H1 (cell line): Measurements from ENCODE around the gene FBXW8. TPM values are rescaled to one million over a fixed set of nuclear protein-coding genes. Genes with fewer than 3 reads are reported as not detected.

ENCODE experiments used
- CTCF ChIA-PET: fragments of 300-600 bp; sonication (Branson Sonifier 250); formaldehyde crosslinking; loops from one replicate; lab custom pipeline; 2021; ENCODE audit not compliant: partially characterized antibody; lab: Charles Lee
- POLR2A ChIA-PET: fragments of 300-600 bp; sonication (Branson Sonifier 250); formaldehyde crosslinking; loops from one replicate; lab custom pipeline; 2021; ENCODE audit warnings: inconsistent platforms; ENCODE audit not compliant: partially characterized antibody; lab: Charles Lee
- DNase-seq, 2 experiments: peaks; one replicate each; pipeline versions ENCODE4 v3.0.0 to v3.0.0-alpha.2; 2010 to 2022; ENCODE audit warnings: low spot score in 2 of 2, low read depth in 1 of 2, mixed read lengths in 1 of 2
- FAIRE-seq: peaks from 2 replicates; lab custom pipeline; 2011; peaks lifted over from hg19 to GRCh38; lab: Jason Lieb, UNC
- H2AFZ ChIP-seq: 2 replicates; pipeline ENCODE4 v1.8.1; 2012; ENCODE audit warnings: low read length, inconsistent platforms
- H2AK5ac ChIP-seq: 2 replicates; pipeline ENCODE4 v1.6.1; 2013; ENCODE audit warnings: low read depth, low read length
- H2BK120ac ChIP-seq: replicated peaks from 2 replicates; pipeline ENCODE3; 2013; ENCODE audit warnings: low read depth, low read length, inconsistent platforms
- H2BK12ac ChIP-seq: 2 replicates; pipeline ENCODE4 v1.6.1; 2013; ENCODE audit warnings: low read depth, low read length
- H2BK15ac ChIP-seq: 2 replicates; pipeline ENCODE4 v1.6.1; 2013; ENCODE audit warnings: low read length
- H2BK20ac ChIP-seq: 2 replicates; pipeline ENCODE4 v1.6.1; 2013; ENCODE audit warnings: low read length
- H2BK5ac ChIP-seq: 2 replicates; pipeline ENCODE4 v1.6.1; 2013; ENCODE audit warnings: low read depth, low read length
- H3K14ac ChIP-seq: 2 replicates; pipeline ENCODE4 v1.6.1; 2013; ENCODE audit warnings: inconsistent platforms; ENCODE audit not compliant: insufficient read length
- H3K18ac ChIP-seq: 2 replicates; pipeline ENCODE4 v1.6.1; 2013; ENCODE audit warnings: low read length; ENCODE audit errors: extremely low read depth
- H3K23ac ChIP-seq: 2 replicates; pipeline ENCODE4 v1.6.1; 2013; ENCODE audit warnings: inconsistent platforms; ENCODE audit not compliant: insufficient read length
- H3K23me2 ChIP-seq: 2 replicates; pipeline ENCODE4 v1.6.1; 2013; ENCODE audit warnings: low read depth, low read length
- H3K27ac ChIP-seq: 2 replicates; pipeline ENCODE4 v1.6.1; 2011; ENCODE audit warnings: low read depth, low read length, inconsistent platforms
- H3K27me3 ChIP-seq, 4 experiments: replicated peaks in 1 of 4; 1 replicate in 1 of 4; 2 replicates in 3 of 4; pipeline versions ENCODE4 v1.6.1 to v1.8.1; 2011 to 2013; ENCODE audit warnings: low read length in 3 of 4, mild to moderate bottlenecking in 3 of 4, inconsistent platforms in 2 of 4, mixed read lengths in 2 of 4, moderate library complexity in 1 of 4; ENCODE audit not compliant: control insufficient read depth in 3 of 4, insufficient read depth in 3 of 4; ENCODE audit errors: extremely low read depth in 1 of 4
- H3K36me3 ChIP-seq, 4 experiments: 2 replicates each; pipeline versions ENCODE4 v1.6.1 to v1.8.1; 2011 to 2013; ENCODE audit warnings: mild to moderate bottlenecking in 4 of 4, low read length in 3 of 4, moderate library complexity in 2 of 4, control low read depth in 1 of 4, inconsistent platforms in 1 of 4; ENCODE audit not compliant: insufficient read depth in 4 of 4, control insufficient read depth in 2 of 4
- H3K4ac ChIP-seq: replicated peaks from 2 replicates; pipeline ENCODE3; 2013; ENCODE audit warnings: low read length, low read depth, mixed read lengths, inconsistent platforms; ENCODE audit not compliant: insufficient read length
- H3K4me1 ChIP-seq, 4 experiments: replicated peaks in 1 of 4; 1 replicate in 1 of 4; 2 replicates in 3 of 4; pipeline versions ENCODE4 v1.6.1 to v1.8.1; 2011 to 2013; ENCODE audit warnings: low read length in 3 of 4, inconsistent platforms in 2 of 4, mixed read lengths in 1 of 4; ENCODE audit not compliant: insufficient read depth in 4 of 4, control insufficient read depth in 3 of 4
- H3K4me2 ChIP-seq, 2 experiments: 2 replicates each; pipeline versions ENCODE4 v1.6.1 to v1.8.1; 2011 to 2013; ENCODE audit warnings: low read depth in 2 of 2, low read length in 2 of 2, control low read depth in 1 of 2, inconsistent platforms in 1 of 2, mild to moderate bottlenecking in 1 of 2; ENCODE audit not compliant: insufficient read depth in 1 of 2
- H3K4me3 ChIP-seq, 4 experiments: fragments of 200-600, 300-600 bp in 1 of 4; sonication (generic), shearing (Covaris generic), sonication (Bioruptor Twin) in 1 of 4; 2 replicates each; pipeline versions ENCODE4 v1.5.1 to v1.8.1; 2011 to 2016; ENCODE audit warnings: low read length in 4 of 4, low read depth in 3 of 4, control low read depth in 2 of 4, inconsistent platforms in 2 of 4, mild to moderate bottlenecking in 2 of 4, mixed read lengths in 1 of 4, moderate library complexity in 1 of 4; ENCODE audit not compliant: insufficient read depth in 2 of 4; ENCODE audit errors: extremely low read depth in 1 of 4
- H3K56ac ChIP-seq: replicated peaks from 2 replicates; pipeline ENCODE3; 2013; ENCODE audit warnings: low read depth, mild to moderate bottlenecking, mixed read lengths, low read length, inconsistent platforms; ENCODE audit not compliant: insufficient read length
- H3K79me1 ChIP-seq: 2 replicates; pipeline ENCODE4 v1.6.1; 2013; ENCODE audit warnings: low read depth, low read length, control low read depth
- H3K79me2 ChIP-seq, 2 experiments: 2 replicates each; pipeline versions ENCODE4 v1.6.1 to v1.8.1; 2012 to 2013; ENCODE audit warnings: low read length in 2 of 2, mild to moderate bottlenecking in 2 of 2, inconsistent platforms in 1 of 2; ENCODE audit not compliant: insufficient read depth in 2 of 2, control insufficient read depth in 1 of 2
- H3K9ac ChIP-seq, 4 experiments: replicated peaks in 1 of 4; 1 replicate in 1 of 4; 2 replicates in 3 of 4; pipeline versions ENCODE4 v1.6.1 to v1.8.1; 2011 to 2013; ENCODE audit warnings: low read depth in 3 of 4, low read length in 3 of 4, control low read depth in 2 of 4, mild to moderate bottlenecking in 2 of 4, moderate library complexity in 2 of 4, inconsistent platforms in 1 of 4; ENCODE audit errors: extremely low read depth in 1 of 4
- H3K9me3 ChIP-seq, 2 experiments: 2 replicates each; pipeline versions ENCODE4 v1.6.1 to v1.8.1; 2012 to 2013; ENCODE audit warnings: mild to moderate bottlenecking in 2 of 2, moderate library complexity in 2 of 2, control low read depth in 1 of 2, inconsistent platforms in 1 of 2, low read depth in 1 of 2, low read length in 1 of 2, mixed read lengths in 1 of 2; ENCODE audit not compliant: insufficient read depth in 2 of 2
- H4K20me1 ChIP-seq, 2 experiments: replicated peaks in 1 of 2; 2 replicates each; pipeline versions ENCODE3 to v1.8.1; 2011 to 2013; ENCODE audit warnings: inconsistent platforms in 2 of 2, low read length in 2 of 2, mild to moderate bottlenecking in 1 of 2; ENCODE audit not compliant: insufficient read depth in 2 of 2, control insufficient read depth in 1 of 2
- H4K5ac ChIP-seq: 2 replicates; pipeline ENCODE4 v1.6.1; 2013; ENCODE audit warnings: low read length, low read depth, mixed read lengths, inconsistent platforms; ENCODE audit not compliant: insufficient read length
- H4K8ac ChIP-seq: 2 replicates; pipeline ENCODE4 v1.8.0; 2013; ENCODE audit warnings: mild to moderate bottlenecking, moderate library complexity, low read length, inconsistent platforms; ENCODE audit not compliant: insufficient read depth; ENCODE audit errors: extremely low read depth
- H4K91ac ChIP-seq: replicated peaks from 2 replicates; pipeline ENCODE3; 2013; ENCODE audit warnings: low read length, mixed read lengths, inconsistent platforms; ENCODE audit not compliant: insufficient read length
- CEBPB ChIP-seq: IDR thresholded peaks from 2 replicates; pipeline ENCODE4 v1.6.1; 2012; ENCODE audit warnings: low read depth, low read length
- CTCF ChIP-seq, 3 experiments: IDR thresholded peaks; 1 replicate in 2 of 3; 2 replicates in 1 of 3; pipeline versions ENCODE4 v1.5.1 to v1.6.1; 2011; ENCODE audit warnings: low read length in 3 of 3, mild to moderate bottlenecking in 3 of 3, inconsistent platforms in 2 of 3, low read depth in 1 of 3, moderate library complexity in 1 of 3; ENCODE audit not compliant: insufficient read depth in 1 of 3; ENCODE audit errors: control extremely low read depth in 1 of 3
- HDAC2 ChIP-seq, 2 experiments: fragments of 300-600 bp in 1 of 2; sonication (generic) in 1 of 2; IDR thresholded peaks; 2 replicates each; pipeline ENCODE4 v1.6.1; 2011 to 2012; ENCODE audit warnings: low read depth in 2 of 2, low read length in 2 of 2, mild to moderate bottlenecking in 2 of 2, moderate library complexity in 2 of 2, borderline replicate concordance in 1 of 2, inconsistent platforms in 1 of 2
- POLR2AphosphoS5 ChIP-seq: IDR thresholded peaks from 2 replicates; pipeline ENCODE4 v1.6.1; 2011; ENCODE audit warnings: low read depth, low read length
- RAD21 ChIP-seq, 2 experiments: IDR thresholded peaks in 1 of 2; conservative IDR thresholded peaks in 1 of 2; 2 replicates each; pipeline ENCODE4 v1.6.1; 2011; ENCODE audit warnings: low read depth in 2 of 2, low read length in 2 of 2, improper control_type of control experiment in 1 of 2, inconsistent platforms in 1 of 2, mild to moderate bottlenecking in 1 of 2, moderate library complexity in 1 of 2
- TBP ChIP-seq: IDR thresholded peaks from 2 replicates; pipeline ENCODE4 v1.6.1; 2011; ENCODE audit warnings: low read depth, low read length, improper control_type of control experiment
- YY1 ChIP-seq: IDR thresholded peaks from 2 replicates; pipeline ENCODE4 v1.6.1; 2011; ENCODE audit warnings: low read depth, mild to moderate bottlenecking, low read length
- WGBS, 2 experiments: shearing (Covaris generic) in 1 of 2; methylation state at CpG; one replicate each; pipeline versions ENCODE4 v1.1.6 to v1.1.7; 2013 to 2015; ENCODE audit warnings: low lambda C conversion rate in 2 of 2, mixed read lengths in 2 of 2, inconsistent platforms in 1 of 2, low coverage in 1 of 2, missing lambda C conversion rate in 1 of 2; ENCODE audit not compliant: insufficient replicate concordance in 2 of 2, insufficient coverage in 1 of 2, insufficient read length in 1 of 2; ENCODE audit errors: extremely low coverage in 1 of 2, missing lambda C conversion rate in 1 of 2; 5-methylcytosine and 5-hydroxymethylcytosine counted together
- polyA plus RNA-seq, 7 experiments: library from polyadenylated mRNA; depleted of rRNA in 3 of 7; stranded (reverse) in 5 of 7; unstranded in 2 of 7; fragments of >200 nt in 5 of 7; fragments of 200-250 nt in 2 of 7; gene quantifications; 1 replicate in 5 of 7; 2 replicates in 1 of 7; 4 replicates in 1 of 7; pipeline versions ENCODE4 v1.2.1 to v1.2.3, GENCODE V29; 2011 to 2013; ENCODE audit warnings: missing spikeins in 2 of 7, mixed read lengths in 2 of 7
- total RNA-seq: library from RNA; stranded (reverse); fragmentation: NEBNext Ultra II Directional; extraction: Animal tissue kit (Norgen Biotek cat#: 25700); gene quantifications from 2 replicates; pipeline ENCODE4 v1.2.1, GENCODE V29; 2021

FBXW8 gene
- total and polyA plus RNA-seq, 2 of the 8 experiments (the other 6 are each of a cell fraction or from before 2014, with no cell fraction given) = 15.8 to 16.0 TPM

GRCh38 chr12:116874324-116874995 is 36.3 kb upstream of the FBXW8 start:
- Histone ChIP-seq H3K4me1 (peaks cover 2 to 14% (median 7%) of the 10 kb centered on the region in 4 experiments), H3K79me2 (no peaks in the 10 kb centered on the region; a peak in 1 of 4 replicates), H4K5ac (no peak overlapping the region), H3K27me3 (peaks cover 18 to 24% (median 24%) of the 10 kb centered on the region in 4 experiments), H2BK20ac (no peak overlapping the region), H2BK120ac (no peak overlapping the region), H4K20me1 (no peaks in the 10 kb centered on the region), H3K56ac (no peak overlapping the region), H3K36me3 (peaks cover 0 to under 1% (median 0%) of the 10 kb centered on the region in 4 experiments; a peak in 1 of 8 replicates), H2AK5ac (no peak overlapping the region), H4K91ac (no peak overlapping the region), H3K18ac (no peak overlapping the region), H3K9ac (no peak overlapping the region), H3K4ac (no peak overlapping the region), H3K4me2 (no peak overlapping the region), H2BK5ac (no peak overlapping the region), H3K79me1 (no peaks in the 10 kb centered on the region), H3K14ac (no peak overlapping the region), H3K23ac (no peak overlapping the region), H3K27ac (no peak overlapping the region), H3K9me3 (peaks cover 0 to 3% of the 10 kb centered on the region in 2 experiments; a peak in 1 of 4 replicates), H3K4me3 (no peak overlapping the region), H2BK12ac (no peak overlapping the region), H2BK15ac (no peak overlapping the region), H2AFZ (no peak overlapping the region), H4K8ac (no peak overlapping the region), H3K23me2 (peaks cover 10% of the 10 kb centered on the region; the same call in 1 of the 2 replicates)
- FAIRE-seq (peak; percentile 62), DNase-seq (no peak)
- ChIA-PET POLR2A (interaction anchor here (0.6 to 1.5 kb wide), 3 partner anchors 14 to 237 kb away, joined by 3 read pairs; no protein-coding TSS in a partner anchor), CTCF (interaction anchor here (1.1 to 4.3 kb wide), 4 partner anchors 9 to 178 kb away, joined by 3 to 39 read pairs (median 5); no protein-coding TSS in a partner anchor)
- WGBS, 2 experiments = 85% methylated on average over 4 of the region's 4 CpGs; no CpG with 5 or more reads in 1 of the 2 experiments
- no peak for TF ChIP-seq HDAC2 (IDR thresholded peaks at IDR 0.05; ENCODE audit: borderline replicate concordance in 1 of 2, low read depth in 2 of 2, low read length in 2 of 2)
- no peak for TF ChIP-seq CEBPB
- 0 out of 2 replicates have a peak, but pooled peaks have one; percentile 63 for TF ChIP-seq YY1
- no peak for TF ChIP-seq POLR2AphosphoS5
- no peak for TF ChIP-seq RAD21 (IDR thresholded peaks at IDR 0.05 in 1 of 2, conservative IDR thresholded peaks at IDR 0.05 in 1 of 2; ENCODE audit: low read depth in 2 of 2, low read length in 2 of 2)
- no peak for TF ChIP-seq CTCF (IDR thresholded peaks at IDR 0.05; ENCODE audit: control extremely low read depth in 1 of 3, insufficient read depth in 1 of 3, low read depth in 1 of 3, low read length in 3 of 3)
- TF ChIP-seq TBP = no peak
